ENCODE measurements around the gene YY1. TPM values are rescaled to one million over a fixed set of nuclear protein-coding genes. Genes with fewer than 3 reads are reported as not detected.
A peak's percentile ranks its signal among the peaks of the same experiment; 100 is the strongest.
"Not testable (repeated sequence)": the region's sequence is repeated elsewhere in the genome, so short reads cannot be mapped to it uniquely, and the experiment has no call there.

Gene YY1
- polyA plus RNA-seq, 1 experiment: 45.6 TPM

- H3K4me3 ChIP-seq (ENCODE audit: low read depth, low read length): peak overlapping the region; percentile 66
- POLR2A ChIA-PET: interaction anchor here (1.1 kb wide), 1 partner anchor 89 kb away, joined by 3 read pairs; a partner anchor contains a TSS
- no peaks in the 10 kb centered on the region; the same call in 1 of the 2 replicates for H3K9me3 ChIP-seq (ENCODE audit: control insufficient read depth, insufficient read depth, low read length)
- CTCF ChIA-PET: interaction anchor here (0.5 to 2.9 kb wide), 23 partner anchors 10 to 1332 kb away, joined by 3 to 40 read pairs (median 4); a partner anchor contains a TSS
- TF ChIP-seq CTCF (IDR thresholded peaks at IDR 0.05; ENCODE audit: low read depth, low read length): no peak
- H3K27ac ChIP-seq (ENCODE audit: low read depth, low read length): no peak overlapping the region
- H3K27me3 ChIP-seq (ENCODE audit: control insufficient read depth, insufficient read depth, low read length): no peaks in the 10 kb centered on the region
- DNase-seq (ENCODE audit: low read depth, low spot score): no peak
Measured at GRCh38 chr14:100285913-100286400, 47.0 kb downstream of the YY1 start.

- Histone ChIP-seq H3K27me3 (ENCODE audit: control insufficient read depth, insufficient read depth, low read length) (no peaks in the 10 kb centered on the region), H3K4me3 (ENCODE audit: low read depth, low read length) (no peak overlapping the region), H3K27ac (ENCODE audit: low read depth, low read length) (no peak overlapping the region), H3K9me3 (ENCODE audit: control insufficient read depth, insufficient read depth, low read length) (no peaks in the 10 kb centered on the region; the same call in 1 of the 2 replicates)
- ChIA-PET CTCF (interaction anchor here (0.6 to 2.9 kb wide), 11 partner anchors 9 to 88 kb away, joined by 3 to 40 read pairs (median 5); a partner anchor contains a TSS), POLR2A (interaction anchor here (1.1 kb wide), 1 partner anchor 89 kb away, joined by 3 read pairs; a partner anchor contains a TSS)
- TF ChIP-seq CTCF (IDR thresholded peaks at IDR 0.05; ENCODE audit: low read depth, low read length): no peak
- no peak for DNase-seq (ENCODE audit: low read depth, low spot score)
Measured at GRCh38 chr14:100286484-100287191, 47.7 kb downstream of the YY1 start.

GRCh38 chr14:100287202-100287997 is 48.5 kb downstream of the YY1 start:
- no peak overlapping the region for H3K4me3 ChIP-seq (ENCODE audit: low read depth, low read length)
- no peak for DNase-seq (ENCODE audit: low read depth, low spot score)
- H3K27ac ChIP-seq (ENCODE audit: low read depth, low read length): no peak overlapping the region
- H3K9me3 ChIP-seq (ENCODE audit: control insufficient read depth, insufficient read depth, low read length): no peaks in the 10 kb centered on the region; the same call in 1 of the 2 replicates
- TF ChIP-seq CTCF (IDR thresholded peaks at IDR 0.05; ENCODE audit: low read depth, low read length): no peak
- ChIA-PET CTCF (interaction anchor here (2.9 kb wide), 1 partner anchor 9 kb away, joined by 40 read pairs; no protein-coding TSS in a partner anchor), POLR2A (interaction anchor here (1.2 kb wide), 1 partner anchor 10 kb away, joined by 4 read pairs; no protein-coding TSS in a partner anchor)
- no peaks in the 10 kb centered on the region for H3K27me3 ChIP-seq (ENCODE audit: control insufficient read depth, insufficient read depth, low read length)

- CTCF ChIA-PET; H3K27ac ChIP-seq (ENCODE audit: low read depth, low read length); DNase-seq (ENCODE audit: low read depth, low spot score); H3K9me3 ChIP-seq (ENCODE audit: control insufficient read depth, insufficient read depth, low read length); H3K4me3 ChIP-seq (ENCODE audit: low read depth, low read length); H3K27me3 ChIP-seq (ENCODE audit: control insufficient read depth, insufficient read depth, low read length): not testable (repeated sequence)
- POLR2A ChIA-PET: interaction anchor here (1.2 kb wide), 1 partner anchor 9 kb away, joined by 4 read pairs; no protein-coding TSS in a partner anchor
Measured at GRCh38 chr14:100287998-100288295, 49.0 kb downstream of the YY1 start.

- H3K9me3 ChIP-seq (ENCODE audit: control insufficient read depth, insufficient read depth, low read length): no peaks in the 10 kb centered on the region; the same call in 1 of the 2 replicates
- H3K27ac ChIP-seq (ENCODE audit: low read depth, low read length): no peak overlapping the region
- no peaks in the 10 kb centered on the region for H3K27me3 ChIP-seq (ENCODE audit: control insufficient read depth, insufficient read depth, low read length)
- CTCF ChIA-PET: no interaction called here
- DNase-seq (ENCODE audit: low read depth, low spot score): no peak
- POLR2A ChIA-PET: interaction anchor here (1.2 kb wide), 1 partner anchor 8 kb away, joined by 4 read pairs; no protein-coding TSS in a partner anchor
- no peak overlapping the region for H3K4me3 ChIP-seq (ENCODE audit: low read depth, low read length)
- no peak for TF ChIP-seq CTCF (IDR thresholded peaks at IDR 0.05; ENCODE audit: low read depth, low read length)
Measured at GRCh38 chr14:100288382-100289185, 49.6 kb downstream of the YY1 start.

Data from AG04450 (cell line).